Keratinocyte (primary cell): ENCODE data around the gene FBXO27. TPM values are rescaled to one million over a fixed set of nuclear protein-coding genes. Genes with fewer than 3 reads are reported as not detected.

Source experiments
- DNase-seq: peaks from one replicate; pipeline ENCODE4 v3.0.0-alpha.2; 2011; ENCODE audit warnings: low read depth, missing footprints, low spot score
- FAIRE-seq: peaks from 2 replicates; lab custom pipeline; 2011; peaks lifted over from hg19 to GRCh38; lab: Jason Lieb, UNC
- H2AFZ ChIP-seq: 2 replicates; pipeline ENCODE4 v1.6.0; 2012; ENCODE audit warnings: low read length, control low read depth, inconsistent platforms; ENCODE audit not compliant: control insufficient read depth
- H3K27ac ChIP-seq: 2 replicates; pipeline ENCODE4 v1.5.1; 2011; ENCODE audit warnings: low read length; ENCODE audit not compliant: control insufficient read depth, insufficient read depth
- H3K27me3 ChIP-seq: 3 replicates; pipeline ENCODE4 v1.6.0; 2011; ENCODE audit warnings: low read length; ENCODE audit not compliant: control insufficient read depth, insufficient read depth; ENCODE audit errors: extremely low read depth
- H3K36me3 ChIP-seq, 2 experiments: 2 replicates in 1 of 2; 3 replicates in 1 of 2; pipeline ENCODE4 v1.5.1; 2011; ENCODE audit warnings: low read length in 2 of 2, mild to moderate bottlenecking in 1 of 2; ENCODE audit not compliant: control insufficient read depth in 2 of 2, insufficient read depth in 2 of 2; ENCODE audit errors: extremely low read depth in 1 of 2
- H3K4me1 ChIP-seq: 3 replicates; pipeline ENCODE4 v1.5.1; 2011; ENCODE audit warnings: low read length; ENCODE audit not compliant: control insufficient read depth, insufficient read depth; ENCODE audit errors: extremely low read depth
- H3K4me2 ChIP-seq: 3 replicates; pipeline ENCODE4 v1.6.0; 2011; ENCODE audit warnings: low read depth, low read length; ENCODE audit not compliant: control insufficient read depth, insufficient read depth; ENCODE audit errors: extremely low read depth
- H3K4me3 ChIP-seq, 3 experiments: fragments of 200-600 bp in 1 of 3; sonication (generic) in 1 of 3; 2 replicates in 2 of 3; 3 replicates in 1 of 3; pipeline ENCODE4 v1.5.1; 2011 to 2016; ENCODE audit warnings: low read length in 3 of 3, mild to moderate bottlenecking in 3 of 3, control low read depth in 2 of 3, inconsistent platforms in 1 of 3, low read depth in 1 of 3, mixed read lengths in 1 of 3, mixed run types in 1 of 3, moderate library complexity in 1 of 3; ENCODE audit not compliant: control insufficient read depth in 2 of 3, insufficient read depth in 2 of 3; ENCODE audit errors: extremely low read depth in 1 of 3
- H3K79me2 ChIP-seq: 2 replicates; pipeline ENCODE4 v1.6.0; 2012; ENCODE audit warnings: low read length; ENCODE audit not compliant: control insufficient read depth, insufficient read depth
- H3K9ac ChIP-seq: 3 replicates; pipeline ENCODE4 v1.6.0; 2011; ENCODE audit warnings: low read length; ENCODE audit not compliant: control insufficient read depth, insufficient read depth; ENCODE audit errors: extremely low read depth
- H3K9me1 ChIP-seq: 3 replicates; pipeline ENCODE4 v1.6.0; 2011; ENCODE audit warnings: low read length; ENCODE audit not compliant: control insufficient read depth, insufficient read depth; ENCODE audit errors: extremely low read depth
- H3K9me3 ChIP-seq: 2 replicates; pipeline ENCODE4 v1.5.1; 2012; ENCODE audit warnings: low read depth, low read length; ENCODE audit not compliant: control insufficient read depth
- H4K20me1 ChIP-seq: 3 replicates; pipeline ENCODE4 v1.6.0; 2011; ENCODE audit warnings: low read length; ENCODE audit not compliant: control insufficient read depth, insufficient read depth; ENCODE audit errors: extremely low read depth
- CTCF ChIP-seq, 3 experiments: IDR thresholded peaks in 1 of 3; conservative IDR thresholded peaks in 1 of 3; optimal IDR thresholded peaks in 1 of 3; 2 replicates in 2 of 3; 3 replicates in 1 of 3; pipeline versions ENCODE3 to v1.5.1; 2011; ENCODE audit warnings: low read length in 3 of 3, mild to moderate bottlenecking in 3 of 3, moderate library complexity in 2 of 3, control low read depth in 1 of 3, inconsistent platforms in 1 of 3; ENCODE audit not compliant: insufficient read depth in 2 of 3; ENCODE audit errors: extremely low read depth in 1 of 3
- EZH2 ChIP-seq: IDR thresholded peaks from one replicate; pipeline ENCODE4 v1.6.1; 2012; ENCODE audit warnings: inconsistent platforms, mild to moderate bottlenecking, low read length, moderate library complexity
- dilution Hi-C: fragments of 300-500 bp; cut with MboI; formaldehyde crosslinking; loops from one replicate; pipeline ENCODE4 v1.7.0; 2020; ENCODE audit warnings: low sequenced_read_pairs; ENCODE audit not compliant: extremely low pct_ligation_motif_present
- polyA plus RNA-seq, 5 experiments: library from polyadenylated mRNA; depleted of rRNA in 3 of 5; stranded (reverse) in 3 of 5; stranded (forward) in 1 of 5; unstranded in 1 of 5; fragments of >200 nt; gene quantifications; 1 replicate in 1 of 5; 2 replicates in 3 of 5; 3 replicates in 1 of 5; pipeline versions ENCODE4 v1.2.1 to v1.2.3, GENCODE V29; 2011 to 2012; ENCODE audit warnings: missing spikeins in 2 of 5, low read depth in 1 of 5, low replicate concordance in 1 of 5

Gene FBXO27
- polyA plus RNA-seq, 1 donor (not counting 4 experiments of a cell fraction or from before 2014, with no cell fraction given) = 4.4 TPM

GRCh38 chr19:39036581-39036980 lies 4.2 kb upstream of the FBXO27 start:
- Histone ChIP-seq H3K4me2 (no peak overlapping the region), H3K9ac (no peak overlapping the region), H2AFZ (no peak overlapping the region), H3K4me1 (peaks cover 28% of the 10 kb centered on the region), H3K79me2 (no peaks in the 10 kb centered on the region), H3K27ac (no peak overlapping the region), H4K20me1 (no peaks in the 10 kb centered on the region), H3K36me3 (no peaks in the 10 kb centered on the region), H3K4me3 (no peak overlapping the region), H3K9me1 (no peaks in the 10 kb centered on the region), H3K9me3 (no peaks in the 10 kb centered on the region), H3K27me3 (no peaks in the 10 kb centered on the region)
- dilution Hi-C loops = no loop called here
- no peak for TF ChIP-seq CTCF (optimal IDR thresholded peaks at IDR 0.05 in 1 of 3, IDR thresholded peaks at IDR 0.05 in 1 of 3, conservative IDR thresholded peaks at IDR 0.05 in 1 of 3; ENCODE audit: extremely low read depth in 1 of 3, insufficient read depth in 2 of 3, low read length in 3 of 3)
- no peak for DNase-seq
- FAIRE-seq = no peak

- H2AFZ ChIP-seq = peak overlapping the region; percentile 77
- H3K27ac ChIP-seq = peak overlapping the region; percentile 65
- H3K4me3 ChIP-seq = peak overlapping the region; percentile 50 to 70 (median 68)
Observed at GRCh38 chr19:39031368-39032062, 834 bp downstream of the FBXO27 start.

More at GRCh38 chr19:39031368-39032062, 834 bp downstream of the FBXO27 start:
- dilution Hi-C loops = no loop called here
- DNase-seq (peak; percentile 78), FAIRE-seq (peak; percentile 64)
- H3K79me2 ChIP-seq = no peaks in the 10 kb centered on the region
- H3K27me3 ChIP-seq = no peaks in the 10 kb centered on the region
- H3K4me2 ChIP-seq = peak overlapping the region; percentile 62
- H4K20me1 ChIP-seq = no peaks in the 10 kb centered on the region
- no peaks in the 10 kb centered on the region for H3K9me3 ChIP-seq
- TF ChIP-seq CTCF (optimal IDR thresholded peaks at IDR 0.05 in 1 of 3, IDR thresholded peaks at IDR 0.05 in 1 of 3, conservative IDR thresholded peaks at IDR 0.05 in 1 of 3; ENCODE audit: extremely low read depth in 1 of 3, insufficient read depth in 2 of 3, low read length in 3 of 3) (no peak), EZH2 (no peak)
- peak overlapping the region; percentile 53 for H3K9ac ChIP-seq
- H3K36me3 ChIP-seq = no peaks in the 10 kb centered on the region
- peaks cover 29% of the 10 kb centered on the region for H3K4me1 ChIP-seq
- no peaks in the 10 kb centered on the region for H3K9me1 ChIP-seq
